Stimulated activated CD8-positive, alpha-beta memory T cell treated with anti-CD3 and anti-CD28 coated beads, Interleukin-2, amount 100 ng/mL, for 48 hours (primary cell): ENCODE results near the gene SNX30.

Experiments used
- DNase-seq, 2 donors: peaks; one replicate each; pipeline ENCODE4 v3.0.0-alpha.2; 2020; ENCODE audit warnings: low read depth in 2 of 2

Gene SNX30

GRCh38 chr9:112885324-112885723 is 134.8 kb downstream of the SNX30 start:
- no peak for DNase-seq

DNA sequence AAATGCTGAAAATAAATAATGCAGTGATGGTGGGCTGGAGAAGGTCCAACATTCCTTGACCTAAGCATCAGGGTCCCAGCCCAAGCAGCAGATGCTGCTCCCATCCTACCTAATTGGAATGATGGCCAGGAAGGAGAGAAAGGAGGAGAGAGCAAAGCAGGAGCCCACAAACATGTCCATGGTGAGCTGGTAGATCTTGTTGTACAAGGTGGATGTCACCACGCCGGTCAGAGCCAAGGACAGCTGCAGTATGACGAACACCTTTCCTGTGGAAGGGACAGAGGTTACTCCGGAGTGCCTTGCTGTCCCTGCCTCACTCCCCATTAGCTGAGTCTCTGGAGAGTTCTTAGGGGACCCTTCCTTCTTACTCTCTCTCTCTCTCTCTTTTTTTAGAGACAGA is 135.8 kb downstream of the SNX30 start:
- no peak for DNase-seq

DNA sequence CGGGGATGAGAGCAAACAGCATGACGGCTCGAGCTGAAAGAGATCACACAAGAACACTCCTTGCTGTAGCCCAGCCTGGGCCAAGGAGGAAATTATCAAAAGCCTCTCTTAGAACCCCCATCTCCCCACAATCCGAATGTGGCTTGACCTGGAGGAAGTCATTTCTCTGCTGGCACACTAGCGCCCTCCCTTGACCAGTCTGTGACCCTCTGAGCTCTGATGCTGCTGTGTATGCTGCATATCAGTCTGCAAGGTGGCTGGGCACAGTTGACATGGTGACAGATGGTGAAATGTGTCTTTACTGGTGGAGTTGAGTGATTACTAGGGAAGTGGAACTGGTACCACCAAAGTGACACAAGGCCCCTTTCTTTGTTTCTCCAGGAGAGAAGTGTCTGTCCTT is 136.8 kb downstream of the SNX30 start:
- no peak for DNase-seq

GRCh38 chr9:112890106-112891081 is 139.8 kb downstream of the SNX30 start, which contains the start of gene SLC46A2:
SLC46A2 (minus strand) TSS chr9:112890876; CDS start chr9:112890681, 195 bp downstream.
- no peak for DNase-seq

- DNase-seq, result no peak
Measured at GRCh38 chr9:112891521-112891920, 141.0 kb downstream of the SNX30 start.

DNA sequence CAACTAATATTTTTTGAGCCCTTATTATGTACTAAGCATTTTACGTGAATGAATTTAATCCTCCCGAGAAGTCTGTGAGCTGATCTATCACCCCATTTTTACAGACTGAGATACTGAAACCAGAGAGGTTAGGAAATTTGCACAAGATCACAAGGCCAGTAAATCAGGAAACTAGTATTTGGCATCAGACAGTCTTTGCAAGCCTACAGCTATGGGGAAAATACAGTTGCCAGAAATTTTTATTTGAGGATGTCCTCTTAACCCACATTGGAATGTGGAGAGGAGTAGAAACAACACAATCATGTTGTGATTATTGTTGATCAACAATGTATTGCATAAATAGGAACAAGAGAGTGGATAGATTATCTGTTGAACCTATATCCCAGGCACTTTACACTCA is 142.4 kb downstream of the SNX30 start:
- no peak for DNase-seq

GRCh38 chr9:112894041-112894440 is 143.5 kb downstream of the SNX30 start:
- DNase-seq, result no peak

GRCh38 chr9:112894699-112895098 is 144.1 kb downstream of the SNX30 start:
- DNase-seq, result no peak

GRCh38 chr9:112896131-112896530 is 145.6 kb downstream of the SNX30 start:
- DNase-seq, result no peak

GRCh38 chr9:112898872-112899311 is 148.3 kb downstream of the SNX30 start:
- DNase-seq, result no peak

- DNase-seq, result no peak
Measured at GRCh38 chr9:112900488-112900887, 149.9 kb downstream of the SNX30 start.

- no peak for DNase-seq
Measured at GRCh38 chr9:112900901-112901300, 150.3 kb downstream of the SNX30 start.

- DNase-seq, result no peak
Measured at GRCh38 chr9:112905084-112905483, 154.5 kb downstream of the SNX30 start.

DNA sequence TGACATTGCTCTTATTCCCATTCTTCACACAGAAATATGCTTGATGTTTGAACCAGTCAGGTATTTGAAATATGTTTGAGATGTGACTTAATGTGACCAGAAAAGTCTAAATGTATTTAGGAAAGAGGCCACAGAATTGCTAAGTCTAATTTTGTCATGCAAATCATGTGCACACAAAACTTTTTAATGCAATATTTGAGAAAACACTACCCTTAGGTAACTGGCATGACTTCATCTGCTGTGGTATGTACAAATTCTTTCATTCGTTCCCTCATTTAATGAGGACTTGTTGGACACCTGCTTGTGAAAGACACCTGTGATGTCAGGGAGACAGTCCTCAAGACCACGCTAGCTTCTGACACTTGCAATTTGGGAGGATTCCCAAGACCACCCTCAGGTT is 161.2 kb downstream of the SNX30 start:
- no peak for DNase-seq

GRCh38 chr9:112912636-112913035 is 162.1 kb downstream of the SNX30 start:
- no peak for DNase-seq

- no peak for DNase-seq
Measured at GRCh38 chr9:112913326-112913725, 162.8 kb downstream of the SNX30 start.

GRCh38 chr9:112914524-112914923 is 164.0 kb downstream of the SNX30 start:
- no peak for DNase-seq

GRCh38 chr9:112917047-112917986 is 166.8 kb downstream of the SNX30 start:
- DNase-seq, result no peak

- no peak for DNase-seq
Measured at GRCh38 chr9:112917987-112918362, 167.4 kb downstream of the SNX30 start.

DNA sequence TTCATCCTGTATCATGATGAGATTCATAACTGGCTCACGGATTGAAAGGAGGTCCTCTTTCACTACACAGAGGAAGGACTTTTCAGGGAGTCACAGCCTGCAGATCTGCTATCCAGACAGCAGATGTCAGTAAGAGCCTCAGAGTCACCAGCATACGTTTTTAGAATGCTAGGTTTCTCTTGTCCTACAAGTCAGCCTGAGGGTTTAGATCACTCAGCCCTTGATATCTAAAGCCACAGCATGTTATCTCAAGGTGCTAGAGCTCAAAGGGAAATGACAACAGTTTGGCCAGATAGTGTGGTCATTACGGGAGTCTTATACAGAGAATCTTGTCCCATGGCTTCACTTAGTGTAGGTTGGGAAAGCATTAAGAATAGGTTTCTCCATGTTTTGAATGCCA is 171.0 kb downstream of the SNX30 start:
- DNase-seq, result no peak
